GM12892 (cell line): ENCODE results near the gene CCNF.

Source experiments
- POLR2AphosphoS5 ChIP-seq: IDR thresholded peaks from 2 replicates; pipeline ENCODE4 v1.6.1; 2011; ENCODE audit warnings: low read depth, low read length, control low read depth
- TAF1 ChIP-seq: IDR thresholded peaks from 2 replicates; pipeline ENCODE4 v1.6.1; 2011; ENCODE audit warnings: low read depth, mild to moderate bottlenecking, control low read depth, low read length, borderline replicate concordance

DNA sequence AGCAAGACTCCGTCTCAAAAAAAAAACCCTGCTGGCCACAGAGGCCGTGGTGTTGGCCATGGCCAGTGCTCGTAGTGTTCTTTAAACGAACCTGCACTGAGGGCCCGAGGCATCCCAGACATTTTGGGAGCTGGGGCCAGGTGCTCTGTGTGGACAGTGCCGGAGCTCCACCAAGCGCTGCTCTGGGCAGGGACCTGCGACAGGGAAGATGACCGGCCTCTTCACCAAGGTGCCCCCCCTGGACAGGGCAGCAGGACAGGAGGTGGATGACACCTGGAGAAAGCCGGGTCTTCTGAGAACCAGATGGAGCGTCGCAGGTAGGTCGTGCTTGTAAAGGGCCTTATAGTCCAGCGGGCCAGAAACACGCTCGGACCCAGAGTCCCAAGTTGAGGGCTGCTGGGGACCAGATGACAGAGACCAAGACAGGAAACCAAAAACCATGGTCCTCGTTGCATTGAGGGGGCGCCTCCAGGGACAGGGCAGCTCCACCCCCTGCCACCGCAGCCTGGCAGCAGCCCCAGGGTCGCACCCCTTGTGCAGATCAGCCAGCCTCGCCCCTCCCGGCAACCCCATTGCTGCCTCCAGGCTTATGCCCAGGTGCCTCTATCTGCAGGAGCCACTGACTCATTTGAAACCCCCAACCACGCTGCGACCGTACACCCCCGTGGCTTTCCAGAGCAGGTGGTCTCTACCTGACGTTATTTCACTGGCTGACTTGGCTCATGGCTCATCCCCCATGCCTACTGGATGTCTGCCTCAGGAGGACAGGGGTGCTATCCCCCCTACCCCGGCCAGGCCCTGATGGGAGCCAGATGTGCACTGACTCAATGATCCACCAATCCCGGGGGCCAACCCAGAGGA is 37.6 kb downstream of the CCNF start:
- TF ChIP-seq POLR2AphosphoS5 (no peak), TAF1 (no peak)
